ENCODE results near the gene LIPC.

DNA sequence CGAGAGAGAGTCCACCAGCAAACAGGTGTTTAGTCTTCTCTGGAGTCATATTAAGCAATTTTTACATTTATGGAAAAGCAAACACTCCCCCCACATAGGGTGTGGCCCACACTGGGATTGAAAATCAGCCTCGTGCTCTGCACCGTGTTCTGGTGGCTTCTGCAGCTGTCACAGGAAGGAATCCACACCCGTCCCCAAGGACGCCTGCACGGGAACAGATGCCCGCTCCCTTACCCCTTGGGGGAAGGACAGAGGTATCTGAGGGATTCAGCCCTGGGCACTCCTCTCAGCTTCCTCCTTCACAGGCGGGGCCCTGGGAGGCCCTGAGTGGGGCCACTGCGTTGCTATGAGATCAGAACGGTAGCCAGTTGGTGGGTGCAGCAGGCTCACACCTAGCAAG lies 27.8 kb downstream of the LIPC start:
- no peak for TF ChIP-seq EZH2phosphoT487 (conservative IDR thresholded peaks at IDR 0.05; ENCODE audit: low read length)
- TF ChIP-seq, protein P1, sequence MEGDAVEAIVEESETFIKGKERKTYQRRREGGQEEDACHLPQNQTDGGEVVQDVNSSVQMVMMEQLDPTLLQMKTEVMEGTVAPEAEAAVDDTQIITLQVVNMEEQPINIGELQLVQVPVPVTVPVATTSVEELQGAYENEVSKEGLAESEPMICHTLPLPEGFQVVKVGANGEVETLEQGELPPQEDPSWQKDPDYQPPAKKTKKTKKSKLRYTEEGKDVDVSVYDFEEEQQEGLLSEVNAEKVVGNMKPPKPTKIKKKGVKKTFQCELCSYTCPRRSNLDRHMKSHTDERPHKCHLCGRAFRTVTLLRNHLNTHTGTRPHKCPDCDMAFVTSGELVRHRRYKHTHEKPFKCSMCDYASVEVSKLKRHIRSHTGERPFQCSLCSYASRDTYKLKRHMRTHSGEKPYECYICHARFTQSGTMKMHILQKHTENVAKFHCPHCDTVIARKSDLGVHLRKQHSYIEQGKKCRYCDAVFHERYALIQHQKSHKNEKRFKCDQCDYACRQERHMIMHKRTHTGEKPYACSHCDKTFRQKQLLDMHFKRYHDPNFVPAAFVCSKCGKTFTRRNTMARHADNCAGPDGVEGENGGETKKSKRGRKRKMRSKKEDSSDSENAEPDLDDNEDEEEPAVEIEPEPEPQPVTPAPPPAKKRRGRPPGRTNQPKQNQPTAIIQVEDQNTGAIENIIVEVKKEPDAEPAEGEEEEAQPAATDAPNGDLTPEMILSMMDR (IDR thresholded peaks at IDR 0.05; ENCODE audit: insufficient read depth, low read length, poor library complexity, severe bottlenecking) = no peak
